MG63 (cell line): Measurements from ENCODE around the gene GUCY2D. TPM values are rescaled to one million over a fixed set of nuclear protein-coding genes. Genes with fewer than 3 reads are reported as not detected.
"Not testable (repeated sequence)": the region's sequence is repeated elsewhere in the genome, so short reads cannot be mapped to it uniquely, and the experiment has no call there.

Experiments
- DNase-seq: peaks from one replicate; pipeline ENCODE4 v3.0.0-alpha.2; 2020
- H3K27me3 ChIP-seq: fragments of 250-450 bp; sonication (Bioruptor Pico); 2 replicates; pipeline ENCODE4 v1.5.1; 2020; ENCODE audit warnings: mild to moderate bottlenecking, moderate library complexity
- H3K36me3 ChIP-seq: fragments of 250-450 bp; sonication (Bioruptor Pico); 2 replicates; pipeline ENCODE4 v1.5.1; 2020; ENCODE audit warnings: mild to moderate bottlenecking, moderate library complexity
- H3K4me3 ChIP-seq: fragments of 250-450 bp; sonication (Bioruptor Pico); 2 replicates; pipeline ENCODE4 v1.5.1; 2020; ENCODE audit warnings: mild to moderate bottlenecking, moderate library complexity
- H3K9me3 ChIP-seq: fragments of 250-450 bp; sonication (Bioruptor Pico); 2 replicates; pipeline ENCODE4 v1.5.1; 2020; ENCODE audit warnings: mild to moderate bottlenecking, moderate library complexity
- total RNA-seq: library from RNA; depleted of rRNA; stranded (reverse); fragments of >200 nt; shearing (Covaris generic); gene quantifications from 2 replicates; pipeline ENCODE4 v1.2.3, GENCODE V29; 2014; ENCODE audit warnings: low replicate concordance

The GUCY2D gene
- total RNA-seq, 1 experiment from 2014 or later, result 0.23 TPM

- Histone ChIP-seq H3K4me3 (no peak overlapping the region), H3K27me3 (no peaks in the 10 kb centered on the region), H3K9me3 (no peaks in the 10 kb centered on the region), H3K36me3 (no peaks in the 10 kb centered on the region)
- DNase-seq, result no peak
These were observed 19.3 kb downstream of the GUCY2D start for GRCh38 chr17:8021565-8022359.

GRCh38 chr17:8022360-8023003 lies 20.1 kb downstream of the GUCY2D start:
- H3K4me3 ChIP-seq, result no peak overlapping the region

GRCh38 chr17:8024161-8024560 lies 21.7 kb downstream of the GUCY2D start:
- DNase-seq, H3K27me3 ChIP-seq, H3K36me3 ChIP-seq, H3K4me3 ChIP-seq, H3K9me3 ChIP-seq: not testable (repeated sequence)

More at GRCh38 chr17:8022360-8023003, 20.1 kb downstream of the GUCY2D start:
- no peak for DNase-seq
- H3K36me3 ChIP-seq, result no peaks in the 10 kb centered on the region
- H3K27me3 ChIP-seq, result no peaks in the 10 kb centered on the region
- no peaks in the 10 kb centered on the region for H3K9me3 ChIP-seq

GRCh38 chr17:8025176-8025911 lies 22.9 kb downstream of the GUCY2D start:
- DNase-seq, result no peak
- Histone ChIP-seq H3K4me3 (no peak overlapping the region), H3K9me3 (no peaks in the 10 kb centered on the region), H3K36me3 (no peaks in the 10 kb centered on the region), H3K27me3 (no peaks in the 10 kb centered on the region; the same call in none of the 2 replicates)

- no peak for DNase-seq
- Histone ChIP-seq H3K36me3 (no peaks in the 10 kb centered on the region), H3K4me3 (no peak overlapping the region), H3K9me3 (no peaks in the 10 kb centered on the region), H3K27me3 (no peaks in the 10 kb centered on the region; the same call in none of the 2 replicates)
These were observed 26.7 kb downstream of the GUCY2D start for GRCh38 chr17:8029121-8029520.

- Histone ChIP-seq H3K9me3 (no peaks in the 10 kb centered on the region), H3K36me3 (no peaks in the 10 kb centered on the region), H3K4me3 (no peak overlapping the region), H3K27me3 (peaks cover 4% of the 10 kb centered on the region)
- DNase-seq, result no peak
These were observed 28.8 kb downstream of the GUCY2D start for GRCh38 chr17:8031261-8031661.

GRCh38 chr17:8031950-8032349 lies 29.5 kb downstream of the GUCY2D start:
- Histone ChIP-seq H3K9me3 (no peaks in the 10 kb centered on the region), H3K27me3 (peaks cover 4% of the 10 kb centered on the region), H3K36me3 (no peaks in the 10 kb centered on the region), H3K4me3 (no peak overlapping the region)
- no peak for DNase-seq

- DNase-seq, result no peak
- Histone ChIP-seq H3K36me3 (no peaks in the 10 kb centered on the region), H3K27me3 (peaks cover 4% of the 10 kb centered on the region), H3K4me3 (no peak overlapping the region), H3K9me3 (no peaks in the 10 kb centered on the region)
These were observed 30.0 kb downstream of the GUCY2D start for GRCh38 chr17:8032442-8032841.

GRCh38 chr17:8038954-8039610 lies 36.7 kb downstream of the GUCY2D start, which contains the start of gene ALOX15B:
Gene ALOX15B, plus strand, starts transcription at chr17:8039059. Its CDS starts 97 bp downstream, at chr17:8039156.
- H3K9me3 ChIP-seq, result no peaks in the 10 kb centered on the region
- H3K4me3 ChIP-seq, result no peak within 1 kb of the TSS
- DNase-seq, result no peak
- H3K27me3 ChIP-seq, result peaks cover 4% of the 10 kb centered on the region; the same call in 1 of the 2 replicates
- no peaks in the 10 kb centered on the region for H3K36me3 ChIP-seq

GRCh38 chr17:8039611-8040168 lies 37.3 kb downstream of the GUCY2D start:
- H3K36me3 ChIP-seq, result no peaks in the 10 kb centered on the region
- no peak overlapping the region for H3K4me3 ChIP-seq
- DNase-seq, result no peak
- H3K9me3 ChIP-seq, result no peaks in the 10 kb centered on the region
- peaks cover 4% of the 10 kb centered on the region; the same call in 1 of the 2 replicates for H3K27me3 ChIP-seq

- Histone ChIP-seq H3K36me3 (no peaks in the 10 kb centered on the region), H3K27me3 (no peaks in the 10 kb centered on the region), H3K9me3 (no peaks in the 10 kb centered on the region), H3K4me3 (no peak overlapping the region)
- DNase-seq, result no peak
These were observed 39.0 kb downstream of the GUCY2D start for GRCh38 chr17:8041249-8041928.

GRCh38 chr17:8041979-8042378 lies 39.6 kb downstream of the GUCY2D start:
- no peaks in the 10 kb centered on the region for H3K36me3 ChIP-seq
- H3K9me3 ChIP-seq, result no peaks in the 10 kb centered on the region
- no peaks in the 10 kb centered on the region for H3K27me3 ChIP-seq
- H3K4me3 ChIP-seq, result no peak overlapping the region
- no peak for DNase-seq

GRCh38 chr17:8044819-8045810 lies 42.7 kb downstream of the GUCY2D start:
- H3K27me3 ChIP-seq, result no peaks in the 10 kb centered on the region
- no peak overlapping the region for H3K4me3 ChIP-seq

GRCh38 chr17:8046306-8046928 lies 44.0 kb downstream of the GUCY2D start:
- H3K4me3 ChIP-seq, result no peak overlapping the region
- DNase-seq, result no peak
- H3K9me3 ChIP-seq, result no peaks in the 10 kb centered on the region
- H3K27me3 ChIP-seq, result 0 out of 2 replicates have a peak, but pooled peaks cover 2% of the 10 kb centered on the region
- H3K36me3 ChIP-seq, result no peaks in the 10 kb centered on the region

More at GRCh38 chr17:8044819-8045810, 42.7 kb downstream of the GUCY2D start:
- no peak for DNase-seq
- H3K36me3 ChIP-seq, result no peaks in the 10 kb centered on the region
- no peaks in the 10 kb centered on the region for H3K9me3 ChIP-seq
